K562 (cell line): Measurements from ENCODE around the gene ODAD3. TPM values are rescaled to one million over a fixed set of nuclear protein-coding genes. Genes with fewer than 3 reads are reported as not detected.

ENCODE experiments used
- ARHGAP35 ChIP-seq: fragments of 450-650 bp; IDR thresholded peaks from 2 replicates; pipeline ENCODE4 v1.6.1; 2018; ENCODE audit not compliant: partially characterized antibody
- DMBX1 ChIP-seq: fragments of 250-450 bp; sonication (Bioruptor Pico); IDR thresholded peaks from 2 replicates; pipeline ENCODE4 v1.8.0; 2022; ENCODE audit warnings: inconsistent platforms, mild to moderate bottlenecking, moderate library complexity, borderline replicate concordance
- EGR1 ChIP-seq: fragments of 450-650 bp; conservative IDR thresholded peaks from 2 replicates; pipeline ENCODE4 v1.6.1; 2017; ENCODE audit warnings: mild to moderate bottlenecking
- EHMT2 ChIP-seq: fragments of 450-650 bp; IDR thresholded peaks from 2 replicates; pipeline ENCODE4 v1.6.1; 2018; ENCODE audit warnings: antibody characterized with exemption
- KLF1 ChIP-seq: fragments of 450-650 bp; IDR thresholded peaks from 2 replicates; pipeline ENCODE4 v1.6.1; 2016; ENCODE audit warnings: missing genetic modification characterization, missing compliant biosample characterization
- MAZ ChIP-seq, 2 experiments: fragments of 450-650 bp in 1 of 2; sonication (generic) in 1 of 2; formaldehyde crosslinking; IDR thresholded peaks in 1 of 2; conservative IDR thresholded peaks in 1 of 2; 2 replicates each; pipeline versions ENCODE4 v1.4.0 to v1.5.0; 2020; ENCODE audit warnings: mild to moderate bottlenecking in 1 of 2, missing genetic modification reagents in 1 of 2
- NR2C1 ChIP-seq, 2 experiments: fragments of 450-650 bp; IDR thresholded peaks; 2 replicates each; pipeline ENCODE4 v1.6.1; 2017; ENCODE audit warnings: mild to moderate bottlenecking in 2 of 2, antibody characterized with exemption in 1 of 2, inconsistent platforms in 1 of 2, missing compliant biosample characterization in 1 of 2, missing genetic modification characterization in 1 of 2
- RFX1 ChIP-seq: fragments of 450-650 bp; IDR thresholded peaks from 2 replicates; pipeline ENCODE4 v1.6.1; 2016; ENCODE audit warnings: mild to moderate bottlenecking, moderate library complexity
- SAP30 ChIP-seq: fragments of 200-600 bp; sonication (generic); IDR thresholded peaks from 2 replicates; pipeline ENCODE4 v1.6.1; 2012; ENCODE audit warnings: borderline replicate concordance, low read depth, mild to moderate bottlenecking, moderate library complexity, low read length, control low read depth, inconsistent platforms; ENCODE audit not compliant: insufficient read depth, poor library complexity, severe bottlenecking
- SIN3A ChIP-seq, 2 experiments: fragments of 150-350 bp in 1 of 2; IDR thresholded peaks; 2 replicates each; pipeline ENCODE4 v1.6.1; 2011 to 2016; ENCODE audit warnings: borderline replicate concordance in 2 of 2, low read depth in 2 of 2, low read length in 2 of 2, mild to moderate bottlenecking in 2 of 2, moderate library complexity in 2 of 2; ENCODE audit not compliant: control insufficient read depth in 1 of 2
- SMAD2 ChIP-seq: fragments of 150-350 bp; IDR thresholded peaks from 2 replicates; pipeline ENCODE4 v1.6.1; 2014; ENCODE audit warnings: low read depth, mild to moderate bottlenecking, low read length
- TFAM ChIP-seq: fragments of 250-450 bp; sonication (Bioruptor Pico); conservative IDR thresholded peaks from 2 replicates; pipeline ENCODE4 v1.5.0; 2021; ENCODE audit warnings: mild to moderate bottlenecking, moderate library complexity
- XRCC4 ChIP-seq: IDR thresholded peaks from one replicate; pipeline ENCODE4 v1.6.1; 2011; ENCODE audit not compliant: insufficient read depth, insufficient read length; ENCODE audit errors: extremely low read depth
- ZBTB1 ChIP-seq: sonication (generic); formaldehyde crosslinking; IDR thresholded peaks from 2 replicates; pipeline ENCODE4 v1.8.1; 2023; ENCODE audit warnings: missing genetic modification reagents, low read depth, mild to moderate bottlenecking, borderline replicate concordance
- ZNF830 ChIP-seq: fragments of 250-450 bp; sonication (Bioruptor Pico); IDR thresholded peaks from 2 replicates; pipeline ENCODE4 v1.5.0; 2021; ENCODE audit warnings: mild to moderate bottlenecking
- polyA plus RNA-seq, 8 experiments: library from polyadenylated mRNA; depleted of rRNA in 4 of 8; stranded (reverse) in 5 of 8; unstranded in 3 of 8; fragments of >200 nt; fragmentation: Nextera tagmentation in 2 of 8; fragmentation: Illumina TruSeq in 1 of 8; extraction: Ambion mirVana in 2 of 8; extraction: Trizol in 1 of 8; gene quantifications; 2 replicates each; pipeline versions ENCODE4 v1.2.1 to v1.2.3, GENCODE V29; 2011 to 2014; ENCODE audit warnings: inconsistent platforms in 1 of 8, missing spikeins in 1 of 8
- total RNA-seq, 7 experiments: library from RNA; depleted of rRNA in 6 of 7; stranded (reverse); fragments of >200 nt in 6 of 7; fragmentation: Illumina TruSeq in 2 of 7; extraction: Trizol in 2 of 7; gene quantifications; 2 replicates each; pipeline versions ENCODE4 v1.2.1 to v1.2.3, GENCODE V29; 2011 to 2021; ENCODE audit warnings: low replicate concordance in 1 of 7
- TF ChIP-seq, protein P1 (sequence below): fragments of 250-450 bp; sonication (Bioruptor Pico); IDR thresholded peaks from 2 replicates; pipeline ENCODE4 v1.4.0; 2020; ENCODE audit warnings: mild to moderate bottlenecking, moderate library complexity, borderline replicate concordance
- TF ChIP-seq, protein P2 (sequence below): fragments of 450-650 bp; formaldehyde crosslinking; IDR thresholded peaks from 2 replicates; pipeline ENCODE4 v1.4.0; 2020; ENCODE audit warnings: mild to moderate bottlenecking, moderate library complexity
- TF ChIP-seq, protein P3 (sequence below): fragments of 450-650 bp; conservative IDR thresholded peaks from 2 replicates; pipeline ENCODE4 v1.6.1; 2016; ENCODE audit warnings: missing genetic modification characterization, low read depth, mild to moderate bottlenecking, missing compliant biosample characterization, moderate library complexity
- TF ChIP-seq, protein P4 (sequence below): fragments of 250-450 bp; sonication (Bioruptor Pico); IDR thresholded peaks from 2 replicates; pipeline ENCODE4 v1.8.0; 2021; ENCODE audit warnings: borderline replicate concordance, mild to moderate bottlenecking, moderate library complexity; ENCODE audit not compliant: poor library complexity, severe bottlenecking

ODAD3 gene
- total and polyA plus RNA-seq, 9 of the 15 experiments (the other 6 are each of a cell fraction or from before 2014, with no cell fraction given) = 0.07 to 0.72 (median 0.14) TPM; not detected in 2

DNA sequence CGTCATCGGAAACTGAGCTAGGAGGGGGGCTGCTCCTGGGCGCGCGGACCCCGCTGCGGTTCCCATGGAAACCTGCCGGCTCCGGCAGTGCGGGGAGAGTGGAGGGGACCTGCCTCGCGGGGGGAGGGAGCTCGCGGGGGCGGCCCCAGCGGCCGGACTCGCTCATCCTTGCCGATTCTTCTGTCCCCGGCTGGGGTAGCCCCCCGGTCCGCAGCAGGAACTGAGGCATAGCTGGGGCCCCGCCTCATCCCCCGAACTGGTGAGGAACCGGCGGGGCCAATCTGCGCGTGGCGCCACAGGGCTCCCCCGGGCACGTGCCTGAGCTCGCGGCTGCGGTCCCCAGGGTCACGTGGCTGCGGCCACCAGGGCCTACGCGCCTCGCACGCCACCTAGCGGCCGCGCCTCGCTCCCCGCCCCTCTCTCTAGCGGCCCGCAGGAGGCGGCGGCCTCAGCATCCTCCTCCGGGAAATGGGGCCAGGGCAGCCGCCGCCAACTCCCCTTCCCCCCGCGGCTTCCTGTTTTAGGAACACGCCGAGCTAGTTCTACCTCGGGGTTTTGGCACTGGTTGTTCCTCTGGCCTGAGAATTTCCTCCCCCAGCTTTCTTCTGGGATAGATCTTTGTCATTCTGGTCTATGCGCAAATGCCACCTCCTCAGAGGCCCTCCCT, 47.6 kb upstream of the ODAD3 start (continued):
- TF ChIP-seq MAZ (CRISPR knock-in tag; conservative IDR thresholded peaks at IDR 0.05 in 1 of 2, IDR thresholded peaks at IDR 0.05 in 1 of 2) (peak; percentile 95 to 96), SAP30 (peak; percentile 64), ZBTB1 (CRISPR knock-in tag) (peak; percentile 94), SIN3A (IDR thresholded peaks at IDR 0.05; ENCODE audit: borderline replicate concordance in 2 of 2, control insufficient read depth in 1 of 2, low read depth in 2 of 2, low read length in 2 of 2) (0 out of 4 replicates have a peak, but pooled peaks of 1 of the 2 experiments have one; percentile 35), NR2C1 (IDR thresholded peaks at IDR 0.05) (no peak), NR2C1 (tag; IDR thresholded peaks at IDR 0.05) (no peak; the same call in 1 of the 2 replicates), RFX1 (peak; percentile 88), SMAD2 (no peak), TFAM (CRISPR knock-in tag) (no peak), ZNF830 (CRISPR knock-in tag) (0 out of 2 replicates have a peak, but pooled peaks have one; percentile 55), KLF1 (tag) (peak; percentile 35; the same call in 1 of the 2 replicates), EHMT2 (peak; percentile 31; the same call in 1 of the 2 replicates), EGR1 (peak; percentile 87), DMBX1 (CRISPR knock-in tag) (peak; percentile 57; the same call in 1 of the 2 replicates), XRCC4 (no peak), ARHGAP35 (no peak)
- TF ChIP-seq, protein P1, sequence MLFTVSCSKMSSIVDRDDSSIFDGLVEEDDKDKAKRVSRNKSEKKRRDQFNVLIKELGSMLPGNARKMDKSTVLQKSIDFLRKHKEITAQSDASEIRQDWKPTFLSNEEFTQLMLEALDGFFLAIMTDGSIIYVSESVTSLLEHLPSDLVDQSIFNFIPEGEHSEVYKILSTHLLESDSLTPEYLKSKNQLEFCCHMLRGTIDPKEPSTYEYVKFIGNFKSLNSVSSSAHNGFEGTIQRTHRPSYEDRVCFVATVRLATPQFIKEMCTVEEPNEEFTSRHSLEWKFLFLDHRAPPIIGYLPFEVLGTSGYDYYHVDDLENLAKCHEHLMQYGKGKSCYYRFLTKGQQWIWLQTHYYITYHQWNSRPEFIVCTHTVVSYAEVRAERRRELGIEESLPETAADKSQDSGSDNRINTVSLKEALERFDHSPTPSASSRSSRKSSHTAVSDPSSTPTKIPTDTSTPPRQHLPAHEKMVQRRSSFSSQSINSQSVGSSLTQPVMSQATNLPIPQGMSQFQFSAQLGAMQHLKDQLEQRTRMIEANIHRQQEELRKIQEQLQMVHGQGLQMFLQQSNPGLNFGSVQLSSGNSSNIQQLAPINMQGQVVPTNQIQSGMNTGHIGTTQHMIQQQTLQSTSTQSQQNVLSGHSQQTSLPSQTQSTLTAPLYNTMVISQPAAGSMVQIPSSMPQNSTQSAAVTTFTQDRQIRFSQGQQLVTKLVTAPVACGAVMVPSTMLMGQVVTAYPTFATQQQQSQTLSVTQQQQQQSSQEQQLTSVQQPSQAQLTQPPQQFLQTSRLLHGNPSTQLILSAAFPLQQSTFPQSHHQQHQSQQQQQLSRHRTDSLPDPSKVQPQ (CRISPR knock-in tag) = peak; percentile 97
- TF ChIP-seq, protein P2, sequence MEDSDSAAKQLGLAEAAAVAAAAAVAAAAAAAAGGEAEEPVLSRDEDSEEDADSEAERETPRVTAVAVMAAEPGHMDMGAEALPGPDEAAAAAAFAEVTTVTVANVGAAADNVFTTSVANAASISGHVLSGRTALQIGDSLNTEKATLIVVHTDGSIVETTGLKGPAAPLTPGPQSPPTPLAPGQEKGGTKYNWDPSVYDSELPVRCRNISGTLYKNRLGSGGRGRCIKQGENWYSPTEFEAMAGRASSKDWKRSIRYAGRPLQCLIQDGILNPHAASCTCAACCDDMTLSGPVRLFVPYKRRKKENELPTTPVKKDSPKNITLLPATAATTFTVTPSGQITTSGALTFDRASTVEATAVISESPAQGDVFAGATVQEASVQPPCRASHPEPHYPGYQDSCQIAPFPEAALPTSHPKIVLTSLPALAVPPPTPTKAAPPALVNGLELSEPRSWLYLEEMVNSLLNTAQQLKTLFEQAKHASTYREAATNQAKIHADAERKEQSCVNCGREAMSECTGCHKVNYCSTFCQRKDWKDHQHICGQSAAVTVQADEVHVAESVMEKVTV (CRISPR knock-in tag) = peak; percentile 79
- TF ChIP-seq, protein P3, sequence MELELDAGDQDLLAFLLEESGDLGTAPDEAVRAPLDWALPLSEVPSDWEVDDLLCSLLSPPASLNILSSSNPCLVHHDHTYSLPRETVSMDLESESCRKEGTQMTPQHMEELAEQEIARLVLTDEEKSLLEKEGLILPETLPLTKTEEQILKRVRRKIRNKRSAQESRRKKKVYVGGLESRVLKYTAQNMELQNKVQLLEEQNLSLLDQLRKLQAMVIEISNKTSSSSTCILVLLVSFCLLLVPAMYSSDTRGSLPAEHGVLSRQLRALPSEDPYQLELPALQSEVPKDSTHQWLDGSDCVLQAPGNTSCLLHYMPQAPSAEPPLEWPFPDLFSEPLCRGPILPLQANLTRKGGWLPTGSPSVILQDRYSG (tag) = no peak
- TF ChIP-seq, protein P4, sequence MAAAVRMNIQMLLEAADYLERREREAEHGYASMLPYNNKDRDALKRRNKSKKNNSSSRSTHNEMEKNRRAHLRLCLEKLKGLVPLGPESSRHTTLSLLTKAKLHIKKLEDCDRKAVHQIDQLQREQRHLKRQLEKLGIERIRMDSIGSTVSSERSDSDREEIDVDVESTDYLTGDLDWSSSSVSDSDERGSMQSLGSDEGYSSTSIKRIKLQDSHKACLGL = peak; percentile 75
